Measurements from ENCODE around the gene LARP4B.

The LARP4B gene

GRCh38 chr10:805620-806305 lies 125.7 kb downstream of the LARP4B start:
- DNase-seq: no peak

GRCh38 chr10:804787-805619 lies 126.5 kb downstream of the LARP4B start:
- no peak for DNase-seq

- DNase-seq: no peak
Observed at GRCh38 chr10:804191-804781, 127.2 kb downstream of the LARP4B start.

GRCh38 chr10:803041-803741 lies 128.3 kb downstream of the LARP4B start:
- no peak for DNase-seq

GRCh38 chr10:802506-802905 lies 129.0 kb downstream of the LARP4B start:
- DNase-seq: no peak

- no peak for DNase-seq
Observed at GRCh38 chr10:797179-797578, 134.3 kb downstream of the LARP4B start.

GRCh38 chr10:796233-796632 lies 135.3 kb downstream of the LARP4B start:
- DNase-seq: no peak

- no peak for DNase-seq
Observed at GRCh38 chr10:794382-794956, 137.0 kb downstream of the LARP4B start.

GRCh38 chr10:792792-793100 lies 138.8 kb downstream of the LARP4B start:
- no peak for DNase-seq

- no peak for DNase-seq
Observed at GRCh38 chr10:792083-792791, 139.3 kb downstream of the LARP4B start.

GRCh38 chr10:791639-792038 lies 139.9 kb downstream of the LARP4B start:
- DNase-seq: no peak

GRCh38 chr10:790821-791551 lies 140.5 kb downstream of the LARP4B start:
- DNase-seq: no peak

- no peak for DNase-seq
Observed at GRCh38 chr10:789831-790701, 141.4 kb downstream of the LARP4B start.

- DNase-seq: peak; percentile 51 to 63
Observed at GRCh38 chr10:788796-789748, 142.4 kb downstream of the LARP4B start.

GRCh38 chr10:787933-788651 lies 143.4 kb downstream of the LARP4B start:
- DNase-seq: no peak

- no peak for DNase-seq
Observed at GRCh38 chr10:786633-787474, 144.7 kb downstream of the LARP4B start.

GRCh38 chr10:785861-786214 lies 145.7 kb downstream of the LARP4B start:
- no peak for DNase-seq

Measured in activated T-cell treated with anti-CD3 and anti-CD28 coated beads, Interleukin-2, amount 50 U/mL, for 48 hours (primary cell).